H1 (cell line): ENCODE measurements around the gene CTSC. TPM values are rescaled to one million over a fixed set of nuclear protein-coding genes. Genes with fewer than 3 reads are reported as not detected.

Source experiments
- CTCF ChIA-PET: fragments of 300-600 bp; sonication (Branson Sonifier 250); formaldehyde crosslinking; loops from one replicate; lab custom pipeline; 2021; ENCODE audit not compliant: partially characterized antibody; lab: Charles Lee
- POLR2A ChIA-PET: fragments of 300-600 bp; sonication (Branson Sonifier 250); formaldehyde crosslinking; loops from one replicate; lab custom pipeline; 2021; ENCODE audit warnings: inconsistent platforms; ENCODE audit not compliant: partially characterized antibody; lab: Charles Lee
- DNase-seq, 2 experiments: peaks; one replicate each; pipeline versions ENCODE4 v3.0.0 to v3.0.0-alpha.2; 2010 to 2022; ENCODE audit warnings: low spot score in 2 of 2, low read depth in 1 of 2, mixed read lengths in 1 of 2
- FAIRE-seq: peaks from 2 replicates; lab custom pipeline; 2011; peaks lifted over from hg19 to GRCh38; lab: Jason Lieb, UNC
- H2AFZ ChIP-seq: 2 replicates; pipeline ENCODE4 v1.8.1; 2012; ENCODE audit warnings: low read length, inconsistent platforms
- H2AK5ac ChIP-seq: 2 replicates; pipeline ENCODE4 v1.6.1; 2013; ENCODE audit warnings: low read depth, low read length
- H2BK120ac ChIP-seq: replicated peaks from 2 replicates; pipeline ENCODE3; 2013; ENCODE audit warnings: low read depth, low read length, inconsistent platforms
- H2BK12ac ChIP-seq: 2 replicates; pipeline ENCODE4 v1.6.1; 2013; ENCODE audit warnings: low read depth, low read length
- H2BK15ac ChIP-seq: 2 replicates; pipeline ENCODE4 v1.6.1; 2013; ENCODE audit warnings: low read length
- H2BK20ac ChIP-seq: 2 replicates; pipeline ENCODE4 v1.6.1; 2013; ENCODE audit warnings: low read length
- H2BK5ac ChIP-seq: 2 replicates; pipeline ENCODE4 v1.6.1; 2013; ENCODE audit warnings: low read depth, low read length
- H3K14ac ChIP-seq: 2 replicates; pipeline ENCODE4 v1.6.1; 2013; ENCODE audit warnings: inconsistent platforms; ENCODE audit not compliant: insufficient read length
- H3K18ac ChIP-seq: 2 replicates; pipeline ENCODE4 v1.6.1; 2013; ENCODE audit warnings: low read length; ENCODE audit errors: extremely low read depth
- H3K23ac ChIP-seq: 2 replicates; pipeline ENCODE4 v1.6.1; 2013; ENCODE audit warnings: inconsistent platforms; ENCODE audit not compliant: insufficient read length
- H3K23me2 ChIP-seq: 2 replicates; pipeline ENCODE4 v1.6.1; 2013; ENCODE audit warnings: low read depth, low read length
- H3K27ac ChIP-seq: 2 replicates; pipeline ENCODE4 v1.6.1; 2011; ENCODE audit warnings: low read depth, low read length, inconsistent platforms
- H3K27me3 ChIP-seq, 4 experiments: replicated peaks in 1 of 4; 1 replicate in 1 of 4; 2 replicates in 3 of 4; pipeline versions ENCODE4 v1.6.1 to v1.8.1; 2011 to 2013; ENCODE audit warnings: low read length in 3 of 4, mild to moderate bottlenecking in 3 of 4, inconsistent platforms in 2 of 4, mixed read lengths in 2 of 4, moderate library complexity in 1 of 4; ENCODE audit not compliant: control insufficient read depth in 3 of 4, insufficient read depth in 3 of 4; ENCODE audit errors: extremely low read depth in 1 of 4
- H3K36me3 ChIP-seq, 4 experiments: 2 replicates each; pipeline versions ENCODE4 v1.6.1 to v1.8.1; 2011 to 2013; ENCODE audit warnings: mild to moderate bottlenecking in 4 of 4, low read length in 3 of 4, moderate library complexity in 2 of 4, control low read depth in 1 of 4, inconsistent platforms in 1 of 4; ENCODE audit not compliant: insufficient read depth in 4 of 4, control insufficient read depth in 2 of 4
- H3K4ac ChIP-seq: replicated peaks from 2 replicates; pipeline ENCODE3; 2013; ENCODE audit warnings: low read length, low read depth, mixed read lengths, inconsistent platforms; ENCODE audit not compliant: insufficient read length
- H3K4me1 ChIP-seq, 4 experiments: replicated peaks in 1 of 4; 1 replicate in 1 of 4; 2 replicates in 3 of 4; pipeline versions ENCODE4 v1.6.1 to v1.8.1; 2011 to 2013; ENCODE audit warnings: low read length in 3 of 4, inconsistent platforms in 2 of 4, mixed read lengths in 1 of 4; ENCODE audit not compliant: insufficient read depth in 4 of 4, control insufficient read depth in 3 of 4
- H3K4me2 ChIP-seq, 2 experiments: 2 replicates each; pipeline versions ENCODE4 v1.6.1 to v1.8.1; 2011 to 2013; ENCODE audit warnings: low read depth in 2 of 2, low read length in 2 of 2, control low read depth in 1 of 2, inconsistent platforms in 1 of 2, mild to moderate bottlenecking in 1 of 2; ENCODE audit not compliant: insufficient read depth in 1 of 2
- H3K4me3 ChIP-seq, 4 experiments: fragments of 200-600, 300-600 bp in 1 of 4; sonication (generic), shearing (Covaris generic), sonication (Bioruptor Twin) in 1 of 4; 2 replicates each; pipeline versions ENCODE4 v1.5.1 to v1.8.1; 2011 to 2016; ENCODE audit warnings: low read length in 4 of 4, low read depth in 3 of 4, control low read depth in 2 of 4, inconsistent platforms in 2 of 4, mild to moderate bottlenecking in 2 of 4, mixed read lengths in 1 of 4, moderate library complexity in 1 of 4; ENCODE audit not compliant: insufficient read depth in 2 of 4; ENCODE audit errors: extremely low read depth in 1 of 4
- H3K56ac ChIP-seq: replicated peaks from 2 replicates; pipeline ENCODE3; 2013; ENCODE audit warnings: low read depth, mild to moderate bottlenecking, mixed read lengths, low read length, inconsistent platforms; ENCODE audit not compliant: insufficient read length
- H3K79me1 ChIP-seq: 2 replicates; pipeline ENCODE4 v1.6.1; 2013; ENCODE audit warnings: low read depth, low read length, control low read depth
- H3K79me2 ChIP-seq, 2 experiments: 2 replicates each; pipeline versions ENCODE4 v1.6.1 to v1.8.1; 2012 to 2013; ENCODE audit warnings: low read length in 2 of 2, mild to moderate bottlenecking in 2 of 2, inconsistent platforms in 1 of 2; ENCODE audit not compliant: insufficient read depth in 2 of 2, control insufficient read depth in 1 of 2
- H3K9ac ChIP-seq, 4 experiments: replicated peaks in 1 of 4; 1 replicate in 1 of 4; 2 replicates in 3 of 4; pipeline versions ENCODE4 v1.6.1 to v1.8.1; 2011 to 2013; ENCODE audit warnings: low read depth in 3 of 4, low read length in 3 of 4, control low read depth in 2 of 4, mild to moderate bottlenecking in 2 of 4, moderate library complexity in 2 of 4, inconsistent platforms in 1 of 4; ENCODE audit errors: extremely low read depth in 1 of 4
- H3K9me3 ChIP-seq, 2 experiments: 2 replicates each; pipeline versions ENCODE4 v1.6.1 to v1.8.1; 2012 to 2013; ENCODE audit warnings: mild to moderate bottlenecking in 2 of 2, moderate library complexity in 2 of 2, control low read depth in 1 of 2, inconsistent platforms in 1 of 2, low read depth in 1 of 2, low read length in 1 of 2, mixed read lengths in 1 of 2; ENCODE audit not compliant: insufficient read depth in 2 of 2
- H4K20me1 ChIP-seq, 2 experiments: replicated peaks in 1 of 2; 2 replicates each; pipeline versions ENCODE3 to v1.8.1; 2011 to 2013; ENCODE audit warnings: inconsistent platforms in 2 of 2, low read length in 2 of 2, mild to moderate bottlenecking in 1 of 2; ENCODE audit not compliant: insufficient read depth in 2 of 2, control insufficient read depth in 1 of 2
- H4K5ac ChIP-seq: 2 replicates; pipeline ENCODE4 v1.6.1; 2013; ENCODE audit warnings: low read length, low read depth, mixed read lengths, inconsistent platforms; ENCODE audit not compliant: insufficient read length
- H4K8ac ChIP-seq: 2 replicates; pipeline ENCODE4 v1.8.0; 2013; ENCODE audit warnings: mild to moderate bottlenecking, moderate library complexity, low read length, inconsistent platforms; ENCODE audit not compliant: insufficient read depth; ENCODE audit errors: extremely low read depth
- H4K91ac ChIP-seq: replicated peaks from 2 replicates; pipeline ENCODE3; 2013; ENCODE audit warnings: low read length, mixed read lengths, inconsistent platforms; ENCODE audit not compliant: insufficient read length
- ATF3 ChIP-seq: IDR thresholded peaks from 2 replicates; pipeline ENCODE4 v1.6.1; 2011; ENCODE audit warnings: low read depth, mild to moderate bottlenecking, low read length; ENCODE audit not compliant: insufficient read depth
- BRCA1 ChIP-seq: IDR thresholded peaks from 2 replicates; pipeline ENCODE4 v1.6.1; 2012; ENCODE audit warnings: low read depth, low read length, improper control_type of control experiment
- EGR1 ChIP-seq: IDR thresholded peaks from 2 replicates; pipeline ENCODE4 v1.6.1; 2011; ENCODE audit warnings: low read depth, low read length, borderline replicate concordance
- GABPA ChIP-seq: IDR thresholded peaks from 2 replicates; pipeline ENCODE4 v1.6.1; 2011; ENCODE audit warnings: mild to moderate bottlenecking, low read length, moderate library complexity, borderline replicate concordance; ENCODE audit not compliant: insufficient read depth
- GTF2F1 ChIP-seq: IDR thresholded peaks from 2 replicates; pipeline ENCODE4 v1.6.1; 2012; ENCODE audit warnings: low read depth, low read length, improper control_type of control experiment, borderline replicate concordance
- HDAC6 ChIP-seq: IDR thresholded peaks from one replicate; pipeline ENCODE4 v1.7.1; 2012; ENCODE audit warnings: low read depth, mild to moderate bottlenecking, inconsistent platforms, low read length, moderate library complexity
- KDM4A ChIP-seq: IDR thresholded peaks from one replicate; pipeline ENCODE4 v1.7.1; 2012; ENCODE audit warnings: low read depth, mild to moderate bottlenecking, moderate library complexity, low read length, inconsistent platforms; ENCODE audit not compliant: severe bottlenecking
- NRF1 ChIP-seq: IDR thresholded peaks from 2 replicates; pipeline ENCODE4 v1.6.1; 2011; ENCODE audit warnings: mild to moderate bottlenecking, low read depth, low read length, improper control_type of control experiment
- PHF8 ChIP-seq: fragments of 200-600 bp; sonication (generic); conservative IDR thresholded peaks from 2 replicates; pipeline ENCODE4 v1.7.1; 2012; ENCODE audit warnings: low read depth, mild to moderate bottlenecking, inconsistent platforms, low read length, moderate library complexity
- POLR2AphosphoS5 ChIP-seq: IDR thresholded peaks from 2 replicates; pipeline ENCODE4 v1.6.1; 2011; ENCODE audit warnings: low read depth, low read length
- SAP30 ChIP-seq: fragments of 300-600 bp; sonication (generic); IDR thresholded peaks from 2 replicates; pipeline ENCODE4 v1.7.1; 2012; ENCODE audit warnings: low read length, moderate library complexity, mild to moderate bottlenecking, inconsistent platforms; ENCODE audit not compliant: insufficient read depth, insufficient replicate concordance
- SP2 ChIP-seq: IDR thresholded peaks from 2 replicates; pipeline ENCODE4 v1.6.1; 2012; ENCODE audit warnings: mild to moderate bottlenecking, low read length, inconsistent platforms
- TEAD4 ChIP-seq: IDR thresholded peaks from 2 replicates; pipeline ENCODE4 v1.6.1; 2012; ENCODE audit warnings: low read depth, low read length, inconsistent platforms, mixed read lengths
- WGBS, 2 experiments: shearing (Covaris generic) in 1 of 2; methylation state at CpG; one replicate each; pipeline versions ENCODE4 v1.1.6 to v1.1.7; 2013 to 2015; ENCODE audit warnings: low lambda C conversion rate in 2 of 2, mixed read lengths in 2 of 2, inconsistent platforms in 1 of 2, low coverage in 1 of 2, missing lambda C conversion rate in 1 of 2; ENCODE audit not compliant: insufficient replicate concordance in 2 of 2, insufficient coverage in 1 of 2, insufficient read length in 1 of 2; ENCODE audit errors: extremely low coverage in 1 of 2, missing lambda C conversion rate in 1 of 2; 5-methylcytosine and 5-hydroxymethylcytosine counted together
- polyA plus RNA-seq, 7 experiments: library from polyadenylated mRNA; depleted of rRNA in 3 of 7; stranded (reverse) in 5 of 7; unstranded in 2 of 7; fragments of >200 nt in 5 of 7; fragments of 200-250 nt in 2 of 7; gene quantifications; 1 replicate in 5 of 7; 2 replicates in 1 of 7; 4 replicates in 1 of 7; pipeline versions ENCODE4 v1.2.1 to v1.2.3, GENCODE V29; 2011 to 2013; ENCODE audit warnings: missing spikeins in 2 of 7, mixed read lengths in 2 of 7
- total RNA-seq: library from RNA; stranded (reverse); fragmentation: NEBNext Ultra II Directional; extraction: Animal tissue kit (Norgen Biotek cat#: 25700); gene quantifications from 2 replicates; pipeline ENCODE4 v1.2.1, GENCODE V29; 2021

CTSC gene
- total and polyA plus RNA-seq, 2 of the 8 experiments (the other 6 are each of a cell fraction or from before 2014, with no cell fraction given): 347 to 369 TPM

GRCh38 chr11:88354912-88355311, 17.4 kb upstream of the CTSC start:
- DNase-seq (no peak), FAIRE-seq (no peak)
- Histone ChIP-seq H3K23ac (no peak overlapping the region), H3K23me2 (no peaks in the 10 kb centered on the region), H3K36me3 (no peaks in the 10 kb centered on the region), H4K91ac (no peak overlapping the region), H2BK20ac (no peak overlapping the region), H2BK120ac (no peak overlapping the region), H3K9ac (no peak overlapping the region), H3K56ac (no peak overlapping the region), H3K4me2 (no peak overlapping the region), H3K79me1 (no peaks in the 10 kb centered on the region), H3K4me1 (peaks cover 0 to 5% (median 2%) of the 10 kb centered on the region in 4 experiments; a peak in 1 of 7 replicates), H2AFZ (no peak overlapping the region), H4K8ac (no peak overlapping the region), H3K4me3 (no peak overlapping the region), H3K14ac (no peak overlapping the region), H4K20me1 (no peaks in the 10 kb centered on the region), H4K5ac (no peak overlapping the region), H3K4ac (no peak overlapping the region), H2BK12ac (no peak overlapping the region), H2AK5ac (no peak overlapping the region), H3K9me3 (no peaks in the 10 kb centered on the region), H3K27ac (no peak overlapping the region), H2BK15ac (no peak overlapping the region), H3K27me3 (no peaks in the 10 kb centered on the region), H3K18ac (no peak overlapping the region), H3K79me2 (no peaks in the 10 kb centered on the region), H2BK5ac (no peak overlapping the region)
- CTCF ChIA-PET: interaction anchor here (1.4 to 2.3 kb wide), 3 partner anchors 10 to 123 kb away, joined by 4 to 11 read pairs (median 5); no protein-coding TSS in a partner anchor
- POLR2A ChIA-PET: no interaction called here
- 73% methylated on average over 2 of the region's 2 CpGs; no CpG with 5 or more reads in 1 of the 2 experiments for WGBS, 2 experiments
- TF ChIP-seq KDM4A (no peak), BRCA1 (no peak), GTF2F1 (no peak), PHF8 (no peak), EGR1 (no peak), POLR2AphosphoS5 (no peak), ATF3 (no peak), SP2 (no peak), GABPA (no peak), NRF1 (no peak), SAP30 (no peak), HDAC6 (no peak), TEAD4 (no peak)
